Gastroesophageal sphincter (tissue), 4 donors: ENCODE results near the gene ABR. TPM values are rescaled to one million over a fixed set of nuclear protein-coding genes. Genes with fewer than 3 reads are reported as not detected.

Source experiments
- ATAC-seq: fragments of 150-250 bp; one replicate; pipeline ENCODE4 v1.9.1; 2016; ENCODE audit warnings: mild to moderate bottlenecking, moderate library complexity
- H3K27ac ChIP-seq, 4 donors: fragments of 200-600 bp; sonication (generic) in 3 of 4; 1 replicate in 3 of 4; 2 replicates in 1 of 4; pipeline ENCODE4 v1.5.1; 2016 to 2019
- H3K27me3 ChIP-seq: fragments of 200-600 bp; sonication (generic); one replicate; pipeline ENCODE4 v1.5.1; 2019
- H3K36me3 ChIP-seq, 2 donors: fragments of 200-600 bp; sonication (generic); one replicate each; pipeline ENCODE4 v1.5.1; 2019; ENCODE audit warnings: control low read depth in 1 of 2
- H3K4me1 ChIP-seq, 3 donors: fragments of 200-600 bp; sonication (generic); 1 replicate in 2 of 3; 2 replicates in 1 of 3; pipeline ENCODE4 v1.5.1; 2016 to 2019; ENCODE audit warnings: control low read depth in 2 of 3
- H3K4me3 ChIP-seq, 2 donors: fragments of 200-600 bp; sonication (generic); one replicate each; pipeline ENCODE4 v1.5.1; 2019; ENCODE audit warnings: mild to moderate bottlenecking in 1 of 2, moderate library complexity in 1 of 2
- H3K9me3 ChIP-seq, 3 donors: fragments of 200-600 bp; sonication (generic); one replicate each; pipeline ENCODE4 v1.5.1; 2017 to 2019; ENCODE audit warnings: control low read depth in 2 of 3
- EP300 ChIP-seq: sonication (generic); formaldehyde crosslinking; IDR thresholded peaks from one replicate; pipeline ENCODE4 v1.6.1; 2017; ENCODE audit warnings: antibody characterized with exemption, mild to moderate bottlenecking
- POLR2A ChIP-seq, 2 donors: fragments of 450-650 bp; IDR thresholded peaks; one replicate each; pipeline ENCODE4 v1.6.1; 2017; ENCODE audit warnings: antibody characterized with exemption in 2 of 2, mild to moderate bottlenecking in 2 of 2, moderate library complexity in 1 of 2
- POLR2AphosphoS5 ChIP-seq: sonication (generic); formaldehyde crosslinking; IDR thresholded peaks from one replicate; pipeline ENCODE4 v1.6.1; 2017; ENCODE audit warnings: antibody characterized with exemption
- WGBS, 2 donors: methylation state at CpG; one replicate each; pipeline ENCODE4 v1.1.5; 2018; ENCODE audit warnings: low coverage in 1 of 2; 5-methylcytosine and 5-hydroxymethylcytosine counted together
- total RNA-seq, 4 donors: library from RNA; depleted of rRNA; stranded (reverse); fragments of >200 nt; gene quantifications; one replicate each; pipeline ENCODE4 v1.1.0, GENCODE V29; 2016
- TF ChIP-seq, protein P1 (sequence below), 4 experiments: fragments of 200-600 bp in 2 of 4; fragments of 450-650 bp in 2 of 4; sonication (generic) in 1 of 4; IDR thresholded peaks; one replicate each; pipeline ENCODE4 v1.5.1; 2017 to 2019; ENCODE audit warnings: antibody characterized with exemption in 4 of 4, mild to moderate bottlenecking in 2 of 4, moderate library complexity in 2 of 4

The ABR gene
- total RNA-seq, 4 donors from 2014 or later: 62.6 to 147 (median 114) TPM

DNA sequence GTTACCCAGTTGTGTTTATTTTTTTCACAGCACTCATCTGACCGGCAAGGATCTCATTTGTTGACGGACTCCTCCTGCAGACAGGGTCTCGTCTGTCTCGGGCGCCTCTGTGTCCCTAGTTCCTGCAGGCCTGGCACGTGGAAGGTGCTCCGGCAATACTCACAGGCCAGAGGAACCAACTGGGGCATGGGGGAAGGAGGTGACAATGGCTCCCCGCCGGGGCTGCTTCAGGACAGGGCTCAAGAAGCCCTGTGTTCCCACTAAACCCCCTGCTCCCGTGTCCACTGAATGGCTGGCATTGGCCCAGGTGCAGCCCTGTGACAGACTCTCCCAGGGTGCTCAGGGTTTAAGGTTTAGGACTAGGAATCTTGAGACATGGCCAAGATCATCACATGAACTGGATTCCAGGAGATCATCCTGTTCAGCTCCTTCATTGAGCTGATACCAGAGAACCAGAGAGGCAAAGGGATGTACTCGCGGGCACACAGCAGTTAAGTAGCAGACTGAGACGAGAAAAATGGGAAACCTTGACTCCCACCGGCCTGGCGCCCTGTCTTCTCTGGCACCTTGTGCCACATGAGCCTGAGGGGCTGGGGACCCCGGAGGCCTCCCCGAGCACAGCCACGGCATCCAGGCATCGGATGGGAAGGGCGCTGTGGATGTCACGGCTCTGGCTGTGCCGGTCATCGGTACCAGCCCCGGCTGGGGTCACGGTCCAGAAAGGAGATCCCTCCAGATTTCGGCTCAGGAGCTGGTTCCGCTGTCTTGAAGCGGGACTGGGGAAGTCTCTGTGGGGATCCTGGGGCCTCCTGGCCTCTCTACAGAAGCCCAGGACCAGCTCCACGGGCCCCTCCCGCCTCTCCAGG is 153.8 kb downstream of the ABR start:
- H3K27ac ChIP-seq: peak overlapping the region in 3 of 4 donors; percentile 43 to 88 (median 57)
- peaks cover 0 to 91% (median 31%) of the 10 kb centered on the region in 3 donors for H3K4me1 ChIP-seq
- H3K36me3 ChIP-seq: peaks cover 0 to 17% of the 10 kb centered on the region in 2 donors
- ATAC-seq: no peak
- WGBS, 2 donors: 60 to 86% methylated on average over 1 to 10 of the region's 30 CpGs
- H3K27me3 ChIP-seq: no peaks in the 10 kb centered on the region
- TF ChIP-seq, protein P1, sequence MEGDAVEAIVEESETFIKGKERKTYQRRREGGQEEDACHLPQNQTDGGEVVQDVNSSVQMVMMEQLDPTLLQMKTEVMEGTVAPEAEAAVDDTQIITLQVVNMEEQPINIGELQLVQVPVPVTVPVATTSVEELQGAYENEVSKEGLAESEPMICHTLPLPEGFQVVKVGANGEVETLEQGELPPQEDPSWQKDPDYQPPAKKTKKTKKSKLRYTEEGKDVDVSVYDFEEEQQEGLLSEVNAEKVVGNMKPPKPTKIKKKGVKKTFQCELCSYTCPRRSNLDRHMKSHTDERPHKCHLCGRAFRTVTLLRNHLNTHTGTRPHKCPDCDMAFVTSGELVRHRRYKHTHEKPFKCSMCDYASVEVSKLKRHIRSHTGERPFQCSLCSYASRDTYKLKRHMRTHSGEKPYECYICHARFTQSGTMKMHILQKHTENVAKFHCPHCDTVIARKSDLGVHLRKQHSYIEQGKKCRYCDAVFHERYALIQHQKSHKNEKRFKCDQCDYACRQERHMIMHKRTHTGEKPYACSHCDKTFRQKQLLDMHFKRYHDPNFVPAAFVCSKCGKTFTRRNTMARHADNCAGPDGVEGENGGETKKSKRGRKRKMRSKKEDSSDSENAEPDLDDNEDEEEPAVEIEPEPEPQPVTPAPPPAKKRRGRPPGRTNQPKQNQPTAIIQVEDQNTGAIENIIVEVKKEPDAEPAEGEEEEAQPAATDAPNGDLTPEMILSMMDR (IDR thresholded peaks at IDR 0.05): no peak
- TF ChIP-seq POLR2AphosphoS5 (no peak), POLR2A (IDR thresholded peaks at IDR 0.05) (no peak), EP300 (no peak)
- H3K4me3 ChIP-seq: no peak overlapping the region
- H3K9me3 ChIP-seq: no peaks in the 10 kb centered on the region

DNA sequence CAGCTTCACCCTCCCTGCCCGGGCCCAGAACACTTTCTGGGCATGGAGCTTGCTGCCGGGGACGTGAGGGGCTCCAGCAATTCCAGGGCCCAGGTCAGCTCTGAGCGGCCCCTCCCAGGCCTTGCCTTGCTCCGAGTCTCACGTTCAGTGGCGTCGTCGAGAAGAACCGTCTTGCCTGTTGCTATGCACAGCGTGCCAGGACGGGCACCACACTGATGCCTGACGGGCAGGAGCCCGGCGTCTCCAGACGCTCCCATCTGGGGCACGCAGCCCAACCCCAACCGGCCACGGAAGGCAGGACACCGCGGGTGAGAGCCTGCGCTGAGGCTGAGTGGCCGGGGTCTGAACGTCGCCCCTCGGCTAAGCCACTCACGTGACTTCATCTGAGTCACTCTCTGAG is 155.7 kb downstream of the ABR start:
- peaks cover 0 to 19% of the 10 kb centered on the region in 2 donors for H3K36me3 ChIP-seq
- no peaks in the 10 kb centered on the region for H3K27me3 ChIP-seq
- peaks cover 0 to 91% (median 34%) of the 10 kb centered on the region in 3 donors for H3K4me1 ChIP-seq
- no peak for TF ChIP-seq EP300
- no peak for TF ChIP-seq POLR2A (IDR thresholded peaks at IDR 0.05)
- TF ChIP-seq, protein P1 (IDR thresholded peaks at IDR 0.05): no peak
- no peak for TF ChIP-seq POLR2AphosphoS5
- ATAC-seq: no peak
- peak overlapping the region in 1 of 4 donors; percentile 84 for H3K27ac ChIP-seq
- 69% methylated on average over 2 of the region's 27 CpGs; no CpG with 5 or more reads in 1 of the 2 donors for WGBS, 2 donors
- no peak overlapping the region for H3K4me3 ChIP-seq
- H3K9me3 ChIP-seq: no peaks in the 10 kb centered on the region

DNA sequence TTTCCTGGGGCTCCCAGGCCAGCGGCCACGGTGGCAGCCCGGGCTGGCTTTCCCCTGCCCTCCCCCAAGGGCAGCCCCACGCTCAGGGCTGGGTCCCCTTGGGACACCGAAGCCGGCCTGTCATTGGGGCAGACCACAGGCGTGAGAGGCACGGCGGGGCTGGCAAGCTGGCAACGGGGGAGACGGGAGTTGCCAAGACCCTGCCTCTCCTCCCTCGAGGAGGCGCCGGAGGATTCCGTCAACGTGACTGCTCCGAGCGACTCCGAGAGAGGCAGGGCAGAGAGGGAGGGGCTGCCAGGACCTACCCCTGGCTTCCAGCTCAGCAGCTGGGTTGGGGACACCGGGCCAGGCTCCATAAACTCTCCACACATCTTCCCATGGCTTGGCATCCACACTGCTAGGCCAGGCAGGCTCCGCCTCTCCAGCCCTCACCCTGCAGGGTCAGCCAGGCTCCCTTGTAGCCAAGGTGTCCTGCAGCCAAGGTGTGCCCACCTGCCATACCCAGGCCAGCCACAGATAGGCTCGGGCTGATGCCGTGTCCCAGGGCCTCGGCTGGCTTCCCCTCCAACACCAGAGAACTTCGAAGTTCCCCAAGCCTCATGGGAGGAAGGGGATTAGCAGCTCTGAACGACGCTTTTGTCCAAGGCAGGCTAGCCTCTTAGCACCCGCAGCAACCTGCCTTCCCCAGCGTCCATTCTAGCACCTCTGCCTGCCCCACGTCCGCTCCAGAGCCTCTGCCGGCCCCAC is 157.3 kb downstream of the ABR start:
- no peaks in the 10 kb centered on the region for H3K27me3 ChIP-seq
- TF ChIP-seq POLR2AphosphoS5: no peak
- TF ChIP-seq POLR2A (IDR thresholded peaks at IDR 0.05): no peak
- TF ChIP-seq, protein P1 (IDR thresholded peaks at IDR 0.05): no peak
- TF ChIP-seq EP300: no peak
- peaks cover 0 to 91% (median 34%) of the 10 kb centered on the region in 3 donors for H3K4me1 ChIP-seq
- H3K9me3 ChIP-seq: no peaks in the 10 kb centered on the region
- peak overlapping the region in 3 of 4 donors; percentile 62 to 84 (median 75) for H3K27ac ChIP-seq
- 40 to 53% methylated on average over 1 to 4 of the region's 32 CpGs for WGBS, 2 donors
- H3K36me3 ChIP-seq: peaks cover 0 to 25% of the 10 kb centered on the region in 2 donors
- peak; percentile 26 for ATAC-seq
- H3K4me3 ChIP-seq: no peak overlapping the region

DNA sequence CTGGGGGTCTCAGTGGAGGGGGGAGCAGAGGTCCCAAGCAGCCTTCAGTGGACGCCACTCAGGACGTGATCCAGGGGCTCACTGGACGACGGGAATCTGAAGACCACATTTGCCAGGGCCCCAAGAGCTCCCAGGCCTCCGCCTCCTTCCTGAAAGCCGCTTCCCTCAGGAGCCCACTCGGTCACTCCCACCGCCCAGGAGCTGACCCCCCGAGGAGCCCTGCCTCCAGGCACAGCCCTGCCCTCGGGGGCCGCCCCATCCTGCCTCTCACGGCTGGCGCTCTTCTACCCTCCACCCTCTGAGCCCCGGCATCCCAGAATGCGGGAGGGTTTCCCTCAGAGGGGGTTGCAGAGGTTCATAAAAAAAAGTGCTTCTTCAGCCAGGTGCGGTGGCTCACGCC is 158.6 kb downstream of the ABR start:
- TF ChIP-seq, protein P1 (IDR thresholded peaks at IDR 0.05): no peak
- TF ChIP-seq POLR2AphosphoS5: no peak
- TF ChIP-seq POLR2A (IDR thresholded peaks at IDR 0.05): no peak
- TF ChIP-seq EP300: no peak
- no peak overlapping the region for H3K4me3 ChIP-seq
- no peak for ATAC-seq
- H3K27me3 ChIP-seq: no peaks in the 10 kb centered on the region
- WGBS, 2 donors: no CpG with 5 or more reads among the region's 17 CpGs
- H3K4me1 ChIP-seq: peaks cover 0 to 78% (median 27%) of the 10 kb centered on the region in 3 donors
- peaks cover 0 to 12% of the 10 kb centered on the region in 2 donors for H3K36me3 ChIP-seq
- peak overlapping the region in 3 of 4 donors; percentile 82 to 84 (median 83) for H3K27ac ChIP-seq
- H3K9me3 ChIP-seq: no peaks in the 10 kb centered on the region
